ENCODE data around the gene TFB2M.
"Not testable (repeated sequence)": the region's sequence is repeated elsewhere in the genome, so short reads cannot be mapped to it uniquely, and the experiment has no call there.

TFB2M gene, protein sequence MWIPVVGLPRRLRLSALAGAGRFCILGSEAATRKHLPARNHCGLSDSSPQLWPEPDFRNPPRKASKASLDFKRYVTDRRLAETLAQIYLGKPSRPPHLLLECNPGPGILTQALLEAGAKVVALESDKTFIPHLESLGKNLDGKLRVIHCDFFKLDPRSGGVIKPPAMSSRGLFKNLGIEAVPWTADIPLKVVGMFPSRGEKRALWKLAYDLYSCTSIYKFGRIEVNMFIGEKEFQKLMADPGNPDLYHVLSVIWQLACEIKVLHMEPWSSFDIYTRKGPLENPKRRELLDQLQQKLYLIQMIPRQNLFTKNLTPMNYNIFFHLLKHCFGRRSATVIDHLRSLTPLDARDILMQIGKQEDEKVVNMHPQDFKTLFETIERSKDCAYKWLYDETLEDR

GRCh38 chr1:246566128-246566812, at the start of gene TFB2M, which contains the start of gene CNST:
TFB2M (minus strand) TSS chr1:246566261; CDS start chr1:246566138, 123 bp downstream.
CNST (plus strand) TSS chr1:246566456; CDS start chr1:246591563, 25,107 bp downstream.
- DNase-seq (ENCODE audit: low read depth in 3 of 3, low spot score in 1 of 3) = peak; percentile 65 to 79 (median 77)

DNA sequence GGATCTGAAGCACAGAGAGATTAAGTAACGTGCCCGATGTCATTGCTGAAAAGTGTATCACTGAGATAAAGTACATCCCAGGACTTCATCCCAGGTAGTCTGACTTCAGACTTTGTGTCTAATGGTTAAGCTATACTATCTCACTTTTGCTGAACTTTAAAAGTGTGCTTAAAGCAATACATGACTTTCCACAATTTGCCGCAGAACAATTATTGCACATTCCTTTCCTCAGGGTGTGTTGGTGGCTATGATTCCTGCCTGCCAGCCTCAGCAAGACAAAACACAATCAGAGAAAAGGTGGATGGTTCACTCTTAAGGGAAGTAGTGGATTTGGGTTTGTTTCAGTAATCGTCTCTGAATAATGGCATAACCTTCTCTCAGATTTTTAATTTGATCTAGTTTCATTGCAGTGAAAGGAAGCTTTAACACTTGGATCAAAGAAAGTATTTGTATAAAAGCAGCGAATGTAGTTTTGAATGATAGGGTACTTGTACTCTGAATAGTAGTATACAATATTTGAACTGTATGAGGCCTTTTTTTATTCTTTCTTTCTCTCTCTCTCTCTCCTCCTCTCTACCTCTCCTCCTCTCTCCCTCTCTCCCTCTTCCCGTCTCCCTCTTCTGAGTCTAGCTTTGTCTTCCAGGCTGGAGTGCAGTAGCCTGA, 47.2 kb upstream of the TFB2M start:
- no peak for DNase-seq (ENCODE audit: low read depth in 3 of 3, low spot score in 1 of 3)

GRCh38 chr1:246609632-246610031, 43.6 kb upstream of the TFB2M start:
- DNase-seq (ENCODE audit: low read depth in 3 of 3, low spot score in 1 of 3) = no peak

DNA sequence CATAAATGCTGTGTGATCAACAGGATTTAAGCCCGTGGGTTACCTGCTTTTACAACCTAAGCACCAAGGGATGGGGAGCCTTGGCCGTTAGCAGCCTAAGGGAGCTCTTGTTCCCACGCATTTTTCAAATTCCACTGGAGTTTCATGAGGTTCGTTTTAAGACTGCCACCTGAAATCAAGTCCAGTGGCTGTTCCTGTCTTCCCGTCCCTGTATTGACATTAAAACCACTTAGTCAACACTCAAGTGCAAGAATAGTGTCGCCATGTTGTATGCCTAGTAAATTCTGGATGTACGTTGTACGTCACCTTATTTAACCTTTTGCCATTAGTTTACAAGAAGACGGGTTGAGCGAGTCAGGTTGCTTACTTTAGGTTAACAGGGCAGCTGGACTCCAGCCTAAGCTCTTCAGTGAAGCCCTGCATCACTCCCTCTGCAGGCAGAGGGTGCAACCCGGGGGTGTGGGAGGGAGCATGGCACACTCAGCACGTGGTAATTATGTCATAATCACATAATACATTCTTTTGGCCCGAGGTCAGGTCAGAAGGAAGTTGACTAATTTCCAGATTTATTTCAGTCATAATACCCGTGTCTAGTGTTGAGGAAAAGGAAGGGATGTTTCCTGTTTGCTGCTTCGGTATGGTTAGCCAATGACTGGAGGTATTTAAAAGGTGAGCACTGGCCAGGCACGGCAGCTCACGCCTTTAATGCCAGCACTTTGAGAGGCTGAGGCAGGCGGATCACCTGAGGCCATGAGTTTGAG, 42.7 kb upstream of the TFB2M start:
- DNase-seq (ENCODE audit: low read depth in 3 of 3, low spot score in 1 of 3) = no peak

GRCh38 chr1:246607462-246607861, 41.4 kb upstream of the TFB2M start:
- no peak for DNase-seq (ENCODE audit: low read depth in 3 of 3, low spot score in 1 of 3)

DNA sequence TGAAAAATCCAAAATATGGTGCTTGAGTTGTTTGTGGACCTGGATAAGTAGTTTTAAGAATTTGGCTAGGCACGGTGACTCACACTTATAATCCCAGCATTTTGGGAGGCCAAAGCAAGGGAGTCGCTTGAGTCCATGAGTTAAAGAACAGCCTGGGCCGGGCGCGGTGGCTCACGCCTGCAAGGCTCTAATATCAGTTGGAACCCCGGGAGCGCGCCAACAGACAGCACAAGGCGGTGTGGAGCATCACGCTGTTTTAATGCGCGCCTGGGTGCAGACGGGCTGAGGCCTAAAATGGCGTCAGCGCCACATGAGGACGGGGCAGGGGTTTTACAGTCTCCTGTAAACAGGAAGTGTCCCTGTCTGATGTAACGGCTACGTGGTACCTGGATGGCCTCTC, 39.2 kb upstream of the TFB2M start:
- not testable (repeated sequence) for DNase-seq (ENCODE audit: low read depth in 3 of 3, low spot score in 1 of 3)

DNA sequence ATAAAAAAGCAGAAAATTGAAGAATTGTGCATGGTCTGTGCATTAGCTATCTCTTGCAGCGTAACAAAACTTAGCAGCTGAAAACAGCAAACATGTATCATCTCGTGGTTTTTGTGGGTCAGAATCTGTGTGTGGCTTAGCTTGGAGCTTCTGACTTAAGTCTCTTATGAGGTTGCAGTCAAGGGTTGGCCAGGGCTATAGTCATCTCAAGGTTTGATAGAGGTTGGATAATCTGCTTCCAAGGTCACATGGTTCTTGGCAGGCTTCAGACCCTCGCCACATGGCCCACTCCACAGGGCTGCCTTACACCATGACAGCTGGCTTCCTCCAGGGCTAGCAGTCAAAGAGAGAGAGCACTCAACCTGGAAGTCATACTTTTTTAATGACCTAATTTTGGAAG, 36.1 kb upstream of the TFB2M start:
- no peak for DNase-seq (ENCODE audit: low read depth in 3 of 3, low spot score in 1 of 3)

- no peak for DNase-seq (ENCODE audit: low read depth in 3 of 3, low spot score in 1 of 3)
Measured at GRCh38 chr1:246600579-246600978, 34.5 kb upstream of the TFB2M start.

DNA sequence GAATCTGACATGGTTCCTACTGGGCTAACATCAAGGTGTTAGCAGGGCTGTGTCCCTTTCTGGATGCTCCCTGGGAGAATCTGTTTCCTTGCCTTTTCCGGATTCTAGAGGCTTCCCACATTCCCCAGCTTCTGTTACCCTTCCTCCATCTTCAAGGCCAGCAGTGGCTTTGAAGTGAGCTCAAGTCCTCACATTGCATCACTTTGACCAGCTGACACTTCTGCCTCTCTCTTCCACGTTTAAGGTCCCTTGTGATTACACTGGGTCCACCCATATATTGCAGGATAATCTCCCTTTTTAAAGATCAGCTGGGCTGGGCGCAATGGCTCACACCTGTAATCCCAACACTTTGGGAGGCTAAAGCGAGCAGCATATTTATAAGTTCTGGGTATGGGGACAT, 33.3 kb upstream of the TFB2M start:
- DNase-seq (ENCODE audit: low read depth in 3 of 3, low spot score in 1 of 3) = no peak

- DNase-seq (ENCODE audit: low read depth in 3 of 3, low spot score in 1 of 3) = no peak
Measured at GRCh38 chr1:246597971-246598370, 31.9 kb upstream of the TFB2M start.

DNA sequence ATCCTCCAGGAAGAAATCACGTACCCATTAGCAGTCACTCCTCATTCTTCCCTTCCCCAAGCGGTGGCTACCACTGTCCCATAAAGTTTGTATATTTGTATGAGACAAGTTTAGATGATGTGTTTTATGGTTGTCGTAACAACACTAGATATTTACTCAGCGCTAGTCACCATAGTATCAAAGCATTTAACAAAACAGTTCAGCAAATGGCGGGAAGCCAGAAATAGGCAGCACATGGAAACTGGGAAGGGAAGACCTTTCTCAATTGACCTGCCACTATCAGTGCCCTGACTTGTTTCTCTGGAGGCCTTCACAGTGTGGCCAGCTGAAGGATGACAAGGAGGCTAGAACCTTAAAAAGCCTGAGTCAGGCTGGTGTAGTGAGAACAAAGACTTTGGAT, 31.3 kb upstream of the TFB2M start:
- no peak for DNase-seq (ENCODE audit: low read depth in 3 of 3, low spot score in 1 of 3)

- no peak for DNase-seq (ENCODE audit: low read depth in 3 of 3, low spot score in 1 of 3)
Measured at GRCh38 chr1:246595146-246595545, 29.1 kb upstream of the TFB2M start.

DNA sequence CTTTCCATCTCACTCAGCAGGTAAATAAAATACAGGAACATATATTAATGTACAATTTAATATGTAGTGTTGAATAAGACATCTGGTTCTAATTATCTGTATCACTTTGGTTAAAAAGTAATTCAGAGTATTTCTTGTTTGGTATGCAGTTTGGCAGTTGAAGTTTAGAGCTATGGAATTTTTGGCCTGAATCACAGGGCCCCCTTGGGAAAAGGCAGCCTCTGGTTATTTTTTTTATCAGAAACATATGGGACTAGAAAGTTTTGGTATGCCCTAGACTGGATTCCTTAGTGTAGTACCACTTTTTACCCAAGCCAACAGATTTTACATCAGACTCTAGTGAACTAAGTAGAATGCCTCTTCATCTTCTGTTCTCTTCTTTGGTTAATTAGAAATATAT, 26.6 kb upstream of the TFB2M start:
- DNase-seq (ENCODE audit: low read depth in 3 of 3, low spot score in 1 of 3) = no peak

DNA sequence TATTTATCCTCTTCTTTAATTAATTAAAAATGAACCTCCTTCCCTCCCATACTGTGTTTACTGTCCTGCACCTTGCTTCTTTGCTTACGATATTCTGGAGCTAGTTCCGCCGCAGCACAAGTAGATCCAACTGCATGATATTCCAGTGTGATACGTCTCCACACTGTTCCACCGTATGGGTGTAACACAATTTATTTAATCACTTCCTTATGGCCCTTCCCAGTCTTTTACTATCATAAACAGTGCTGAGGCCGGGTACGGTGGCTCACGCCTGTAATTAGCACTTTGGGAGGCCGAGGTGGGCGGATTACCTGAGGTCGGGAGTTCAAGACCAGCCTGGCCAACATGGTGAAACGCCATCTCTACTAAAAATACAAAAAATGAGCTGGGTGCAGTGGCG, 25.9 kb upstream of the TFB2M start:
- no peak for DNase-seq (ENCODE audit: low read depth in 3 of 3, low spot score in 1 of 3)

- no peak for DNase-seq (ENCODE audit: low read depth in 3 of 3, low spot score in 1 of 3)
Measured at GRCh38 chr1:246591504-246591903, 25.4 kb upstream of the TFB2M start.

DNA sequence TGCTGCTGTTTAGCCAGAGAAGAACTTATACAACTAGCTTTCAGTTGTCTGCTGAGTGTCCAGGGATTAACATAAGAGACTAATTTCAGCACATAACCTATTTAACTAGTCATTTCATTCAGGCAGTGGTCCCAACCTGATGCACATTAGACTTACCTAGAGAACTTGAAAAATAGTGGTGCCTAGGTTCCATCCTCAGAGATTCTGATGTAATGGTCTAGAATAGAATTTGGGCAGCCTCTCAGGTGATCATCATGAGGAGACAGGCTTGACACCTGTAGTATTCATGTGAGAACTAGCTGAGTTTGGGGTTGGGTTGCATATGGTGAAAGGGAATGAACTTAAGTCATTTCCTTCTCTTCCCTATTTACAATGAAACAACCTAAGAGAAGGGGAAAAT, 25.0 kb upstream of the TFB2M start:
- DNase-seq (ENCODE audit: low read depth in 3 of 3, low spot score in 1 of 3) = no peak

DNA sequence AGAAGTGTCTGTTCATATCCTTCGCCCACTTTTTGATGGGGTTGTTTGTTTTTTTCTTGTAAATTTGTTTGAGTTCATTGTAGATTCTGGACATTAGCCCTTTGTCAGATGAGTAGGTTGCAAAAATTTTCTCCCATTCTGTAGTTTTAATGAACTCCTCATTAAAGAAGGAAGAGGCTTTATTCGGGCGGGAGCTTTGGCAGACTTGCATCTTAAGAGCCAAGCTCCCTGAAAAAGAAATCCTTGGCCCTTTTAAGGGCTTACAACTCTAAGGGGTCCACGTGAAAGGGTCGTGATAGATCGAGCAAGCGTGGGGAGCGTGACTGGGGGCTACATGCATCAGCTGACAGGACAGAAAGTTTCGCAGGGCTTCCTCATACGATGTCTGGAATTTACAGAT, 23.9 kb upstream of the TFB2M start:
- not testable (repeated sequence) for DNase-seq (ENCODE audit: low read depth in 3 of 3, low spot score in 1 of 3)

GRCh38 chr1:246588159-246588721, 22.2 kb upstream of the TFB2M start:
- DNase-seq (ENCODE audit: low read depth in 3 of 3, low spot score in 1 of 3) = no peak

DNA sequence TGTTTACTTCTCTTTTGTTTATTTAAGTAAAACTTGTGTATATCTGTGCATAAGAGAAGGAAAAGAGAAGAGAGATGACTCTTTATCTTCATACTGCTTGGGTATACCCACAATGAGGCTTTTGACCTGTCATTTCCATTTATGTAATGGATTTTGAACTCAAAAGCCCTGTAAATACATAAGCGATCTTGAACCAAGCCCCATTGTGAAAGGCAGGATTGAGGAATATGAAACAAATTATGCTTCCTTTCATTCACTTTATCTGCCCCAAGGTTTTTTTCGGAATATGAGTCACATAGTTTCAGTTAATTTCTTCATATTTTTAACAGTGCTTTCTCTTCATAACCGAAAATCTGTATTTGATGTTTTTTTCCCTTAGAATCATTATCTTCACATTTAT, 21.5 kb upstream of the TFB2M start:
- DNase-seq (ENCODE audit: low read depth in 3 of 3, low spot score in 1 of 3) = no peak

DNA sequence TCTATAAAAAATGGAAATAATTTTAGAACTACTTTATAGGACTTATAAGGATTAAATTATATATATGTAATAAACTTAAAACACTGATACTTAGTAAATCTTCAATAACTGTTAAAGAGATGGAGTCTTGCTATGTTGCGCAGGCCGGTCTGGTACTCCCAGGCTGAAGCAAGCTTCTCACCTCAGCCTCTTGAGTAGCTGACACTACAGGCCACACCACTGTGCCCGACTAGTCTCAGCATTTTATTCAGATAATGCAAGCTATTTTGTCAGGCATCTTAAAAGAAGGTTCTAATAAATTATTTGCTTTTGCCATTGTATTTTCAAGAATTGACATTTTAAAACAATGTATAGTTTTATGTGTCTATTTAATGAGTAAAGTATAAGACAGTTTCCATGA, 21.0 kb upstream of the TFB2M start:
- DNase-seq (ENCODE audit: low read depth in 3 of 3, low spot score in 1 of 3) = no peak

Data from stimulated activated CD4-positive, alpha-beta T cell treated with anti-CD3 and anti-CD28 coated beads, TNF-alpha, amount 100 ng/mL, for 1 hour (primary cell).